Neural cell (in vitro differentiated cells): Measurements from ENCODE around the gene ZBTB32. TPM values are rescaled to one million over a fixed set of nuclear protein-coding genes. Genes with fewer than 3 reads are reported as not detected.

Experiments
- H2AFZ ChIP-seq: fragments of 200-600, 300-800 bp; sonication (generic), shearing (Covaris generic); 2 replicates; pipeline ENCODE4 v1.6.0; 2014; ENCODE audit warnings: low read depth, mild to moderate bottlenecking, antibody characterized with exemption, low read length, moderate library complexity
- H3F3A ChIP-seq: fragments of 200-600 bp; shearing (Covaris generic); 2 replicates; pipeline ENCODE4 v1.6.1; 2016; ENCODE audit warnings: mild to moderate bottlenecking, moderate library complexity, mixed read lengths, antibody characterized with exemption, low read length; ENCODE audit not compliant: insufficient read depth, poor library complexity, severe bottlenecking
- H3K27ac ChIP-seq: fragments of 200-600, 300-800 bp; sonication (generic), shearing (Covaris generic); 2 replicates; pipeline ENCODE4 v1.5.1; 2014; ENCODE audit warnings: mild to moderate bottlenecking, low read length, moderate library complexity
- H3K27me3 ChIP-seq: fragments of 300-800, 200-600 bp; sonication (generic), shearing (Covaris generic); 2 replicates; pipeline ENCODE4 v1.6.0; 2014; ENCODE audit warnings: mild to moderate bottlenecking, low read depth, low read length, moderate library complexity; ENCODE audit not compliant: insufficient read depth
- H3K36me3 ChIP-seq: fragments of 300-800, 200-600 bp; sonication (generic), shearing (Covaris generic); 2 replicates; pipeline ENCODE4 v1.5.1; 2014; ENCODE audit warnings: mild to moderate bottlenecking, antibody characterized with exemption, low read length, moderate library complexity; ENCODE audit not compliant: insufficient read depth
- H3K4me2 ChIP-seq: fragments of 300-800, 200-600 bp; sonication (generic), shearing (Covaris generic); 2 replicates; pipeline ENCODE4 v1.6.0; 2014; ENCODE audit warnings: mild to moderate bottlenecking, low read length
- H3K4me3 ChIP-seq: fragments of 300-800, 200-600 bp; sonication (generic), shearing (Covaris generic); 2 replicates; pipeline ENCODE4 v1.5.1; 2014; ENCODE audit warnings: mild to moderate bottlenecking, low read length, moderate library complexity
- H3K79me2 ChIP-seq: fragments of 200-600 bp; shearing (Covaris generic); replicated peaks from 2 replicates; pipeline ENCODE4 v1.6.0; 2014; ENCODE audit warnings: mild to moderate bottlenecking, low read length, moderate library complexity; ENCODE audit not compliant: insufficient read depth
- H3K9ac ChIP-seq: fragments of 300-800, 200-600 bp; sonication (generic), shearing (Covaris generic); 2 replicates; pipeline ENCODE4 v1.6.1; 2016; ENCODE audit warnings: mild to moderate bottlenecking, low read length, mixed read lengths
- H3K9me2 ChIP-seq: fragments of 200-600 bp; shearing (Covaris generic); 2 replicates; pipeline ENCODE4 v1.6.1; 2016; ENCODE audit warnings: mild to moderate bottlenecking, low read length, mixed read lengths; ENCODE audit not compliant: insufficient read depth
- H3K9me3 ChIP-seq: fragments of 200-600, 300-800 bp; sonication (generic), shearing (Covaris generic); 2 replicates; pipeline ENCODE4 v1.6.1; 2016; ENCODE audit warnings: mild to moderate bottlenecking, mixed run types, low read length, moderate library complexity, mixed read lengths
- H4K20me1 ChIP-seq: fragments of 200-600 bp; shearing (Covaris generic); 2 replicates; pipeline ENCODE4 v1.6.1; 2016; ENCODE audit warnings: mild to moderate bottlenecking, mixed run types; ENCODE audit not compliant: insufficient read depth
- CTCF ChIP-seq: fragments of 450-650 bp; IDR thresholded peaks from 2 replicates; pipeline ENCODE4 v1.5.1; 2014; ENCODE audit warnings: antibody characterized with exemption, mild to moderate bottlenecking, moderate library complexity; ENCODE audit not compliant: poor library complexity, severe bottlenecking
- EP300 ChIP-seq: fragments of 450-650 bp; conservative IDR thresholded peaks from 2 replicates; pipeline ENCODE4 v1.6.1; 2014; ENCODE audit warnings: antibody characterized with exemption, mild to moderate bottlenecking, moderate library complexity; ENCODE audit not compliant: poor library complexity, severe bottlenecking
- EZH2 ChIP-seq: fragments of 200-600, 300-800 bp; shearing (Covaris generic), sonication (generic); IDR thresholded peaks from 2 replicates; pipeline ENCODE4 v1.6.1; 2014; ENCODE audit warnings: antibody characterized with exemption, low read length, borderline replicate concordance, mild to moderate bottlenecking; ENCODE audit not compliant: insufficient read depth, poor library complexity, severe bottlenecking
- MXI1 ChIP-seq: fragments of 450-650 bp; conservative IDR thresholded peaks from 2 replicates; pipeline ENCODE4 v1.6.1; 2014; ENCODE audit warnings: antibody characterized with exemption, mild to moderate bottlenecking; ENCODE audit not compliant: poor library complexity, severe bottlenecking
- POLR2AphosphoS5 ChIP-seq: IDR thresholded peaks from 2 replicates; pipeline ENCODE4 v1.6.1; 2012
- RAD21 ChIP-seq: fragments of 450-650 bp; conservative IDR thresholded peaks from 2 replicates; pipeline ENCODE4 v1.6.1; 2014; ENCODE audit warnings: antibody characterized with exemption, mild to moderate bottlenecking, moderate library complexity
- REST ChIP-seq: IDR thresholded peaks from 2 replicates; pipeline ENCODE4 v1.6.1; 2012; ENCODE audit warnings: borderline replicate concordance
- SMC3 ChIP-seq: fragments of 450-650 bp; conservative IDR thresholded peaks from 2 replicates; pipeline ENCODE4 v1.6.1; 2014; ENCODE audit warnings: antibody characterized with exemption, mild to moderate bottlenecking, moderate library complexity; ENCODE audit not compliant: poor library complexity
- TAF1 ChIP-seq: IDR thresholded peaks from 2 replicates; pipeline ENCODE4 v1.6.1; 2012; ENCODE audit warnings: low read depth
- polyA plus RNA-seq: library from polyadenylated mRNA; depleted of rRNA; stranded (reverse); fragments of >200 nt; gene quantifications from 2 replicates; pipeline ENCODE4 v1.2.3, GENCODE V29; 2014

Gene ZBTB32
- polyA plus RNA-seq, 1 donor from 2014 or later = not detected

GRCh38 chr19:35671818-35672217 is 32.5 kb upstream of the ZBTB32 start:
- Histone ChIP-seq H4K20me1 (no peaks in the 10 kb centered on the region), H3K9me2 (no peaks in the 10 kb centered on the region), H3K36me3 (no peaks in the 10 kb centered on the region), H3K27ac (no peak overlapping the region), H3K4me2 (no peak overlapping the region), H3K27me3 (peaks cover 16% of the 10 kb centered on the region), H3K9ac (no peak overlapping the region), H3K9me3 (no peaks in the 10 kb centered on the region), H2AFZ (no peak overlapping the region), H3K4me3 (no peak overlapping the region), H3F3A (no peaks in the 10 kb centered on the region), H3K79me2 (no peaks in the 10 kb centered on the region)
- TF ChIP-seq REST (no peak), RAD21 (no peak), POLR2AphosphoS5 (no peak), EZH2 (no peak), SMC3 (no peak), CTCF (no peak), EP300 (no peak), MXI1 (no peak), TAF1 (no peak)

- Histone ChIP-seq H2AFZ (no peak overlapping the region), H3K27ac (no peak overlapping the region), H3K4me3 (no peak overlapping the region), H3K27me3 (peaks cover 16% of the 10 kb centered on the region), H3K9me3 (no peaks in the 10 kb centered on the region), H4K20me1 (no peaks in the 10 kb centered on the region), H3K36me3 (no peaks in the 10 kb centered on the region), H3K9ac (no peak overlapping the region), H3K79me2 (no peaks in the 10 kb centered on the region), H3K9me2 (no peaks in the 10 kb centered on the region), H3K4me2 (no peak overlapping the region), H3F3A (no peaks in the 10 kb centered on the region)
- TF ChIP-seq MXI1 (no peak), POLR2AphosphoS5 (no peak), RAD21 (no peak), EZH2 (no peak), REST (no peak), SMC3 (no peak), TAF1 (no peak)
These were observed 31.1 kb upstream of the ZBTB32 start for GRCh38 chr19:35673121-35673804.
